EL (cell line): ENCODE results near the gene SKI.

Experiments used
- DNase-seq: peaks from one replicate; pipeline ENCODE4 v3.0.0-alpha.2; 2016

The SKI gene

GRCh38 chr1:2358651-2359640 is 130.8 kb downstream of the SKI start:
- DNase-seq, result no peak
